ENCODE data around the gene GTF2H4. TPM values are rescaled to one million over a fixed set of nuclear protein-coding genes. Genes with fewer than 3 reads are reported as not detected.

The GTF2H4 gene
- total and polyA plus RNA-seq, 4 donors: 6.2 to 15.8 (median 12.3) TPM

DNA sequence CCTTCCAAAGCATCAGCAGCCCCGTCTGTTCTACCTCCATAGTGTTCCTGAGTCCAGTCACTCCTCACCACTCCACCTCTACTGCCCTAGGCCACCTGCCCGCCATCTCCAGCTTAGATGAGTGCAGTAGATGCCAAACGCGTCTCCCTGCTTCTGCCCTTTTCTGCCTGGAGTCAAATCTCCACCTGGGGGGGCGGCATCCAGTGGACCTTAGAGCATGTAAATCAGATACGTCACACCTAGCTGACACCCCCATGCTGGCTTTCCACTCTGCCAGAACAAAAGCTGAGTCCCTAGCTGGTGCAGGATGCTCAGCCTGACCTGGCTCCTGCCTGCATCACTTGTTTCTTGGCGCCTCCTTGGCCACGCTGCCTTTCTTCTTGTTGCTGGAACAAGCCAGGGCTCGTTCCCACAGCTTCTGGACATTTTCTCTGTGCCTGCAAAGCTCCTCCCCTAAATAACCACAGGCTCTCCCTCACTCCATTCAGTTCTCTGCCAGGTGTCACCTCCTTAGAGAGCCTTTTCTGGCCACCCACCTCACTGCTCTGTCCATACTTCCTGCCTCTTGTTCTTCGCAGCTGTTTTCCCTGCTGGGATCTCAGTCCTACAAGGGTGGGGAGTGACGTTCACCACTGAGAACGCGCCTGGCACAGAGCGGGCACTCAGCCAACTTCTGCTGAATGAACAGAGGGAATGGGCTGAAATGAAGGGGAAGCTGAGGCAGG is 17.9 kb upstream of the GTF2H4 start:
- Histone ChIP-seq H3K27ac (ENCODE audit: low read depth in 1 of 2, low read length in 2 of 2) (no peak overlapping the region), H3K9ac (ENCODE audit: low read depth in 1 of 2, low read length in 2 of 2) (no peak overlapping the region), H3K36me3 (ENCODE audit: control insufficient read depth in 4 of 4, insufficient read depth in 3 of 4, low read depth in 1 of 4, low read length in 3 of 4) (peaks cover 0 to 6% (median 1%) of the 10 kb centered on the region in 4 donors), H3K4me3 (ENCODE audit: low read depth in 1 of 3, low read length in 3 of 3) (no peak overlapping the region), H3K27me3 (ENCODE audit: control insufficient read depth in 4 of 4, insufficient read depth in 4 of 4, low read length in 3 of 4) (no peaks in the 10 kb centered on the region), H3K9me3 (ENCODE audit: control insufficient read depth in 4 of 4, low read length in 3 of 4) (no peaks in the 10 kb centered on the region), H3K4me1 (ENCODE audit: control insufficient read depth in 4 of 4, insufficient read depth in 4 of 4, low read length in 3 of 4) (peaks cover 2 to 12% (median 9%) of the 10 kb centered on the region in 4 donors)
- DNase-seq (ENCODE audit: low spot score): no peak
- TF ChIP-seq ATF3 (IDR thresholded peaks at IDR 0.05) (no peak), GABPA (IDR thresholded peaks at IDR 0.05 in 1 of 2, conservative IDR thresholded peaks at IDR 0.05 in 1 of 2) (no peak), RAD21 (IDR thresholded peaks at IDR 0.05) (no peak), RXRA (IDR thresholded peaks at IDR 0.05) (no peak), ZBTB33 (IDR thresholded peaks at IDR 0.05) (no peak), HNF4A (conservative IDR thresholded peaks at IDR 0.05) (no peak), NR2F2 (IDR thresholded peaks at IDR 0.05) (no peak), MAX (IDR thresholded peaks at IDR 0.05) (no peak), HNF4G (IDR thresholded peaks at IDR 0.05) (no peak), YY1 (IDR thresholded peaks at IDR 0.05) (no peak), EGR1 (IDR thresholded peaks at IDR 0.05; ENCODE audit: low read depth in 2 of 2) (no peak), JUND (IDR thresholded peaks at IDR 0.05) (no peak), CTCF (IDR thresholded peaks at IDR 0.05; ENCODE audit: low read depth, low read length, missing input control) (no peak), SP1 (IDR thresholded peaks at IDR 0.05) (no peak), FOXA1 (IDR thresholded peaks at IDR 0.05) (no peak), TAF1 (conservative IDR thresholded peaks at IDR 0.05) (no peak)
- TF ChIP-seq, protein P1, sequence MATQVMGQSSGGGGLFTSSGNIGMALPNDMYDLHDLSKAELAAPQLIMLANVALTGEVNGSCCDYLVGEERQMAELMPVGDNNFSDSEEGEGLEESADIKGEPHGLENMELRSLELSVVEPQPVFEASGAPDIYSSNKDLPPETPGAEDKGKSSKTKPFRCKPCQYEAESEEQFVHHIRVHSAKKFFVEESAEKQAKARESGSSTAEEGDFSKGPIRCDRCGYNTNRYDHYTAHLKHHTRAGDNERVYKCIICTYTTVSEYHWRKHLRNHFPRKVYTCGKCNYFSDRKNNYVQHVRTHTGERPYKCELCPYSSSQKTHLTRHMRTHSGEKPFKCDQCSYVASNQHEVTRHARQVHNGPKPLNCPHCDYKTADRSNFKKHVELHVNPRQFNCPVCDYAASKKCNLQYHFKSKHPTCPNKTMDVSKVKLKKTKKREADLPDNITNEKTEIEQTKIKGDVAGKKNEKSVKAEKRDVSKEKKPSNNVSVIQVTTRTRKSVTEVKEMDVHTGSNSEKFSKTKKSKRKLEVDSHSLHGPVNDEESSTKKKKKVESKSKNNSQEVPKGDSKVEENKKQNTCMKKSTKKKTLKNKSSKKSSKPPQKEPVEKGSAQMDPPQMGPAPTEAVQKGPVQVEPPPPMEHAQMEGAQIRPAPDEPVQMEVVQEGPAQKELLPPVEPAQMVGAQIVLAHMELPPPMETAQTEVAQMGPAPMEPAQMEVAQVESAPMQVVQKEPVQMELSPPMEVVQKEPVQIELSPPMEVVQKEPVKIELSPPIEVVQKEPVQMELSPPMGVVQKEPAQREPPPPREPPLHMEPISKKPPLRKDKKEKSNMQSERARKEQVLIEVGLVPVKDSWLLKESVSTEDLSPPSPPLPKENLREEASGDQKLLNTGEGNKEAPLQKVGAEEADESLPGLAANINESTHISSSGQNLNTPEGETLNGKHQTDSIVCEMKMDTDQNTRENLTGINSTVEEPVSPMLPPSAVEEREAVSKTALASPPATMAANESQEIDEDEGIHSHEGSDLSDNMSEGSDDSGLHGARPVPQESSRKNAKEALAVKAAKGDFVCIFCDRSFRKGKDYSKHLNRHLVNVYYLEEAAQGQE (IDR thresholded peaks at IDR 0.05): no peak
- WGBS: 92% methylated on average over 14 of the region's 14 CpGs
